Epithelial cell of esophagus (primary cell): ENCODE measurements around the gene SPATA12.

Experiments
- DNase-seq: peaks from one replicate; pipeline ENCODE4 v3.0.0; 2010; ENCODE audit warnings: low read depth
- H3K4me3 ChIP-seq: 2 replicates; pipeline ENCODE4 v1.5.1; 2011; ENCODE audit warnings: mild to moderate bottlenecking, low read length, control low read depth
- TF ChIP-seq, protein P1 (sequence below): IDR thresholded peaks from 2 replicates; pipeline ENCODE4 v1.5.1; 2011; ENCODE audit warnings: low read depth, mild to moderate bottlenecking, low read length, control low read depth, inconsistent platforms; ENCODE audit not compliant: insufficient read depth; ENCODE audit errors: missing control alignments

Gene SPATA12

DNA sequence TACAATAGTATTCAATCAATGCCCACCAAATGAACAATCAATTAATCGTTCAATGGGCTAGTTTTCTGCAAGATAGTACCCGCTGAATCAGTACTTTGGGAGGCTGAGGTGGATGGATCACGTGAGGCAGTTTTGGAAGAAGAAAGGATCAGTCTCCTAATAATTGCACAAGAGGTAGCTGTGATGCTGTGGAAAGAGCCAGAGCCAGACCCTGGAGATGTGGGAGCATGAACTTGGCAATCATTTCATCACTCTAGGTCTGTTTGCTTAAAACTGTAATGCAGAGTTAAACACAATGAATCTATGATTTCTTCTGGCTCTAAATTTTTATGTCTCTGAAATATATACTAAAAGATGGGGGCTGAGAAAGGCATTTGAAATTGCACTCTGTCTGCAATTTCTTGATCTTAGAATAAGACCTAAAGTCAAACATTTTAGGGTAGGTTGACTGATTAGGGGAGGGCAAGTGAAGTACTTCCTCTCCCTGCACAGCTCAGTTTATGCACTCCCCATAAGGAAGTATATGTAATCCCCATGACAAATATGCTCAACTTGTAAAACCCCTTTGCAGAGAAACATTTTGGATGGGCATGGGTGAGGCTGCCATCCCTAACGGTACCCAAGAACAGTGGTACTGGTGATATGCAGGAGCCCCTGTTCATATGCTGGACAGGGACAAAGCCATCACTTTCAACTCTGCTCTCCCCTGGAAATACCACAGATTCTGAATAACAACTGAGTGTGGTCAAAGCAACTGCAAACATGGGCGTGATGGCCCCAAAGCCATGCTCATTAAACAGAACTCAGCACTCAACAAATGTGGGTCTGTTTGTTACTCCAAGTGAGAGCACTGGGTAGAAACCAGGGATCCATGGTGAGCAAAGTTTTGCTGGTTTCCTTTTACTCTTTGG lies 28.6 kb upstream of the SPATA12 start:
- TF ChIP-seq, protein P1, sequence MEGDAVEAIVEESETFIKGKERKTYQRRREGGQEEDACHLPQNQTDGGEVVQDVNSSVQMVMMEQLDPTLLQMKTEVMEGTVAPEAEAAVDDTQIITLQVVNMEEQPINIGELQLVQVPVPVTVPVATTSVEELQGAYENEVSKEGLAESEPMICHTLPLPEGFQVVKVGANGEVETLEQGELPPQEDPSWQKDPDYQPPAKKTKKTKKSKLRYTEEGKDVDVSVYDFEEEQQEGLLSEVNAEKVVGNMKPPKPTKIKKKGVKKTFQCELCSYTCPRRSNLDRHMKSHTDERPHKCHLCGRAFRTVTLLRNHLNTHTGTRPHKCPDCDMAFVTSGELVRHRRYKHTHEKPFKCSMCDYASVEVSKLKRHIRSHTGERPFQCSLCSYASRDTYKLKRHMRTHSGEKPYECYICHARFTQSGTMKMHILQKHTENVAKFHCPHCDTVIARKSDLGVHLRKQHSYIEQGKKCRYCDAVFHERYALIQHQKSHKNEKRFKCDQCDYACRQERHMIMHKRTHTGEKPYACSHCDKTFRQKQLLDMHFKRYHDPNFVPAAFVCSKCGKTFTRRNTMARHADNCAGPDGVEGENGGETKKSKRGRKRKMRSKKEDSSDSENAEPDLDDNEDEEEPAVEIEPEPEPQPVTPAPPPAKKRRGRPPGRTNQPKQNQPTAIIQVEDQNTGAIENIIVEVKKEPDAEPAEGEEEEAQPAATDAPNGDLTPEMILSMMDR = no peak
- no peak for DNase-seq
- no peak overlapping the region for H3K4me3 ChIP-seq

DNA sequence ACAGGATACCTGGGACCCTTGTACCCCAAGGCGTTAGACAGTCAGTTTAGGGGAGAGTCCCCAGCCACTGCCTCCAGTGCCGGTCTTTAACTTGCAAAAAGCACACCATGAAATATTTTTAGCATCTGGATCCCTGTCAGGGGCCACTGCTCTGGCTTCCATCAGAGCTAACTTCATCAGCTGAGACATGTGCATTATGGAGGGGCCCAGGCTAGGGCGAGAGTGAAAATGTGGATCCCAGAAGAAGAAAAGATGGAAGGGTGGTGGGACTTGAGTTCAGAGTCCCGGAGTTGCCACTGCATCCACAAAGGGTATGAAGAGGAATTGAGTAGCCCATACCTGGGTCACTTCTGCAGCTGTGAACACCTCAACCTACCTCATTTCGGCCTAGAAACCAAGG lies 23.5 kb upstream of the SPATA12 start:
- no peak overlapping the region for H3K4me3 ChIP-seq
- no peak for DNase-seq
- TF ChIP-seq, protein P1 = no peak

DNA sequence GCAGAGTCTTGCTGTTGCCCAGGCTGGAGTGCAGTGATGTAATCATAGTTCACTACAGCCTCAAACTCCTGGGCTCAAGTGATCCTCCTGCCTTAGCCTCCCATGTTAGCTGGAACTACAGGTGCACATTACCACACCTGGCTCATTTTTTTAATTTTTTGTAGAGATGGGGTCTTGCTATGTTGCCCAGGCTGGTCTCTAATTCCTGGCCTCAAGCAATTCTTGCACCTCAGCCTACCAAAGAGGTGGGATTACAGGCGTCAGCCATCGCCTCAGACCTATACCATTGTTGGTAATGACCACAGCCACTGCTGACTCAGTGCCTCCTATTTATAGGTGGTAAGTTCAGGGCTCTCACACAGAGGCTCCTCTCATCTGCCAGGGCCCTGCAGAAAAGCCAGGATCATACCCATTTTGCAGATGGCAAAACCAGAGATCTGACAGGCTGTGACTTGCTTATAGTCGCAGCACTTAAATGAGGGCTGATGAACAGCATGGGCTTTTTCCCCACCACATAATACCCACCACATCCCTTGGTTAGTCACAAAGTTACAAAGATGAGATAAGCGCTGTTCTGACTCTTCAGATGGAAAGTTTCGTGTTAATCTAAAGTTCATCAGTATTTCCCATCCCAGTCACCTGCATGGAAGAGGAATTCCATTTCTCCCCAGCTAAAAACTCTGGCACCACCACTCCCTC lies 21.8 kb upstream of the SPATA12 start:
- no peak for DNase-seq
- no peak overlapping the region for H3K4me3 ChIP-seq
- TF ChIP-seq, protein P1 = no peak

DNA sequence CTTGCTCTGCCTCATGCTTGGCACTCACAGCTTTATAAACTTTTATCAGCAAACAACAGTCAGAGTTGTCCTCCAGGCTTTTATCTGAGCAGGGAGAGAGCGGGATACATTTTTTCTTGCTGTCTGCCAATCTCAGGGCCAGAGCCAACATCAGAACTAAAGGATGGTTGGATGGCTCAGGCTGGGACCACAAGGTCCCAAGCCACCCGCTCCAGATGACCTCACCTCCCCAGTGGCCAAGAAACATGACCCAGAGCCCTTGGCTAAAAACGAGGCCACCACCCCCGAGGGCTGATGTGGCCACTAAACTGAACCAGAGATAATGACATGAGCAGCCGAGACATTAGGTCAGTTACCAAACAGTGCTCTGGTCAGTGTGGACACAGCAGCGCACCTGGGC lies 18.8 kb upstream of the SPATA12 start:
- no peak for DNase-seq
- no peak overlapping the region for H3K4me3 ChIP-seq
- TF ChIP-seq, protein P1 = no peak

DNA sequence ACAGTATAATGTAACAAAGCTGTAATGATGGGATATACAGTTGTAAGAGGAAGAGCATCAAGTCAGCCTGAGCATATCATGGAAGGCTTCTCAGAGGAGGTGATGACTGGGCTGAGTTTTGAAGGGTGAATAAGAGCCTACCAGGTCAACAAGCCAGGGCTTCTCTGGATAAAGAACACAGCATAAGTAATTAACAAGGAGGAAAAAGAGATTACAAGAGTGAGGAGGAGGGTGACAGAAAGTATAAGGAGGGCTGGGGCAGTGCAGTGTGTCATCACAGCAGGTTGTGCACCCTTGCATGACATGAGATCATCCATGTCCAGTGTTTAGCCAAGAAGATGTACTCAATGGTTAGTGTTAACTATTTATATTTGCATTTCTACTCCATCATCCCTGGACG lies 16.9 kb upstream of the SPATA12 start:
- no peak overlapping the region for H3K4me3 ChIP-seq
- TF ChIP-seq, protein P1 = no peak
- DNase-seq = no peak

DNA sequence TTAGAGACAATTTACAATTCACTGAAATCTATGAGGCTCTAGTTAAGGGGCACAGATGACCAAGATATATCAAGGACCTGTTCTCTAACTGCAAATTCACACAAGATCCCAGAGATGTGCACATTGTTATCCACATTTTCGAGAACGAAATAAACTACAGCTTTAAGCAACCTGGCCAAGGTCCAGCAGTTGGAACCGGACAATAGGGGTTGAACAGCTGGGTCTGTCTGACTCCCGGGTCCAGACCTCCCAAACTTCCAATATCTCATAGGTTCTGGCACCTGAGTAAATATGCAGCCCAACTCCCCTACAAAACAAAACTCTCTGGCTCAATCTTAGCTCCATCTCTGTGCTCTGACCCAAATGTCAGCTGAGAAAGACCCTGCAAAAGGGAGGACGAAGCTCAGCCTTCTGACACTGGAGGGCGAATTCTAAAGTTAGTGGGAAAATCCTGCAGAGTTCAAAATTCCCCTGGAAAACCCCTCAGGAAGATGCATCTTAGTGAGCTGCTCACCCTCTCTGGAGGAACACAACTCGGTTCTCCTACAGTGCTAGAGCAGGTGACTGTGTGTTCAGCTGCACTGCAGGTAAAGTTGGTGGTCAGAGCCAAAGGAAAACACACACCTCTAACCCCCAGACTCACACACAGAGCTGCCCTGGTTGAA lies 14.2 kb upstream of the SPATA12 start:
- TF ChIP-seq, protein P1 = no peak

More for the DNA sequence above, 14.2 kb upstream of the SPATA12 start:
- no peak overlapping the region for H3K4me3 ChIP-seq
- no peak for DNase-seq
